GM18951 (cell line): Measurements from ENCODE around the gene MYL10.
"Not testable (repeated sequence)": the region's sequence is repeated elsewhere in the genome, so short reads cannot be mapped to it uniquely, and the experiment has no call there.

Experiments used
- POLR2A ChIP-seq: IDR thresholded peaks from 4 replicates; pipeline ENCODE4 v1.6.1; 2011; ENCODE audit warnings: mild to moderate bottlenecking; ENCODE audit not compliant: insufficient read length, insufficient read depth; ENCODE audit errors: extremely low read depth
- in situ Hi-C: fragments of 300-500 bp; cut with MboI; formaldehyde crosslinking; loops from one replicate; pipeline ENCODE4 v1.12.0; 2022; ENCODE audit warnings: low sequenced_read_pairs, mixed read lengths, inconsistent platforms; ENCODE audit not compliant: unreplicated experiment

Gene MYL10

DNA sequence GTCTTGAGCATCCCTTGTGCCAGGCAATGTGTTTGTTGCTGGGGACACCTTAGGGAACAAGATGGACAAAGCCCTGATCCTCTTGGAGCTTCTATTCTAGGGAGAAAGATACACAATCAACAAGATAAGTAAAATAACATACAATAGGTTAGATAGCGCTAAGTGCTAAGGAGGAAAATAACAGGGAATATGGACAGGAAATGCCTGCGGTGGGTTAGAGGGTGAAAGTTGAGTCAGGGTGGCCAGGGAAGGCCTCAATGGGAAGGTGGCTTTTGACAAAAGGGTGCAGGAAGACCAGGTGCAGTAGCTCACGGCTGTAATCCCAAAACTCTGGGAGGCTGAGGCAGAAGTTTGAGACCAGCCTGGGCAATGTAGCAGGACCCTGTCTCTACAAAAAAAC is 38.3 kb upstream of the MYL10 start:
- in situ Hi-C loops = no loop called here
- TF ChIP-seq POLR2A = no peak

DNA sequence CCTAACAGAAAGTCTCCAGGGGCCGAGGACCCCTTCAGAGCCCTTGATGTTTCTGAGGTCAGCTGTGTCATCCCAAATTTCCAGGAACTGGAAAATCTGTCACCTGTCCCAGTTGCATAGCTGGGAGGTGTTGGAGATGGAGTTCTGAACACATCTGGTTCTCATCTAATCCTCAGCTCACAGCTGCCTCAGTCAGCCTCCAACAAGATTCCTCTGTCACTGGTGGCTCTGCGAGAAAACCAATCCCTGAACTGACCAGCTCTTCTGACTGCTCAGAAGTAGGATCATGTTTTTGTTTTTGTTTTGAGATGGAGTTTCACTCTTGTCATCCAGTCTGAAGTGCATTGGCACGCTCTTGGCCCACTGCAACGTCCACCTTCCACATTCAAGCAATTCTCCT is 37.6 kb upstream of the MYL10 start:
- TF ChIP-seq POLR2A = no peak
- in situ Hi-C loops = no loop called here

DNA sequence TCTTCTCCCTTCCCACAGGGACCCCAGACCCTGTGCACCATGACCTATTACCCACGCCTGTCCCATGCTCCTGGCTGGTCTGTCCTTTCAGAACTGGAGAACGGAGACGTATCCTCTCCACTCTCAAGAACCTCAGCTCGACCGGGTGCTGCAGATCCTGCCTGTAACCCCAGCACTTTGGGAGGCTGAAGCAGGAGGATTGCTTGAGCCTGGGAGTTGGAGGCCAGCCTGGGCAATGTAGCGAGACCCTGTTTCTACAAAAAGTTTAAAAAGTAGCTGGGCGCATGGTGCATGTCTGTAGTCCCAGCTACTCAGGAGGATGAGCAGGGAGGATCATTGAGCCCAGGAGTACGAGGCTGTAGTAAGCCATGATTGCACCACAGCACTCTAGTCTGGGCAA is 37.2 kb upstream of the MYL10 start:
- in situ Hi-C loops = no loop called here
- TF ChIP-seq POLR2A = no peak

DNA sequence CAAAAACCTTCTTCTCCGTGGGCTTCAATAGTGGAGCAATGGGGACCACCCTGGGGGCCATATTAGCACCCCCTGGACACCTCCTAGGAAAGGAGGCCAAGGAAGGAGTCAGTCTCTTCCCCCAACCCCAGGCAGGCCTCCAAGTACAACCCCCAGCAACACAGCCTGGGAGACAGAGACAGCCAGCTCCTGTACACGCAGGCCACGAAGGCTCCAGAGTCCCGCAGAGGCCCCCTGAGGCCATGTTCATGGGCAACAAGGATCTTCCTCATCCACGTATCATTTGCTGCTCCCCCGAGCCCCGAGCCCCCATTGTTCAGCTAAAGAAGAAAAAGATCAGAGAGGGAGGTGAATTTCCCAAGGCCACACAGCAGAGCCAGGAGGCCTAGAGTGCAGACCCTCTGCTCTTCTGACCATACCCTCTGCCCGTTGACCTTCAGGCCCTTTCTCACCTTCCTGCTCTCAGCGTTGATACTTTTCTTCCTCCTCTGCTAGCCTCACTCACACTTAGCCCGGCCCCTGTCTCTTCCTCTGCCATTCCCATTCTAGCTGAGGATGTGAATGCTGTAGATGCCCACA is 35.9 kb upstream of the MYL10 start:
- no peak for TF ChIP-seq POLR2A
- in situ Hi-C loops = no loop called here

DNA sequence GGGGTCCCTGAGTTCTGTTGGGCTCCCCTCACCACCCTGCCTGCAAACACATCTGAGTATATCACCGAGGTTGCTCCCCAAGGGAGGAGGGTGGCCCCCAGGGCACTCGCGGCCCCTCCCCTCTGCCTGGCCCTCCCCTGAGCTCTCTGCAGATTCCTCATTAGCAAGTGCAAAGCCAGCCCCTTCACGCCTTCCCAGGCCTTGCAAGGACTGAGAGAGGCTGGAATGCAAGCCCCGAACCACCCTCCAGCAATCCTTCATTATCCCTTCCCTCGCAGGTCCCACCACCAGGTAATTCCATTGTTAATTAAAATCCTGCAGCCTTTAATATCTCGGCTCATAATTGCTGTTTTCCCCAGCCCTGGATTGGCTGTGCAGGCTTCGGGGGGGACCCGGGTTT is 35.3 kb upstream of the MYL10 start:
- in situ Hi-C loops = no loop called here
- no peak for TF ChIP-seq POLR2A

DNA sequence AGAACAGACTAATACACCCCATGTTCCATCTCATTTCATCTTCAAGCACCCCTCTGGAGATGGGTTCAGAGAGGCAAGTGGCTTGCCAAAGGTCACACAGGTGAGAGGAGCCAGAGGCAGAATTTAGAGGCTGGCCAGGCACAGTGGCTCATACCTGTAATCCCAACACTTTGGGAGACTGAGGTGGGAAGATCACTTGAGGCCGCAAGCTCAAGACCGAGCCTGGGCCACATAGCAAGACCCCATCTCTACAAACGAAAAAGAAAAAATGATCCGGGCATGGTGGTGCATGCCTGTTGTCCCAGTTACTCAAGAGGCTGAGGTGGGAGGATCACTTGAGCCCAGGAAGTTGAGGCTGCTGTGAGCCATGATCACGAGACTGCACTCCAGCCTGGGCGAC is 34.7 kb upstream of the MYL10 start:
- in situ Hi-C loops = no loop called here
- no peak for TF ChIP-seq POLR2A

DNA sequence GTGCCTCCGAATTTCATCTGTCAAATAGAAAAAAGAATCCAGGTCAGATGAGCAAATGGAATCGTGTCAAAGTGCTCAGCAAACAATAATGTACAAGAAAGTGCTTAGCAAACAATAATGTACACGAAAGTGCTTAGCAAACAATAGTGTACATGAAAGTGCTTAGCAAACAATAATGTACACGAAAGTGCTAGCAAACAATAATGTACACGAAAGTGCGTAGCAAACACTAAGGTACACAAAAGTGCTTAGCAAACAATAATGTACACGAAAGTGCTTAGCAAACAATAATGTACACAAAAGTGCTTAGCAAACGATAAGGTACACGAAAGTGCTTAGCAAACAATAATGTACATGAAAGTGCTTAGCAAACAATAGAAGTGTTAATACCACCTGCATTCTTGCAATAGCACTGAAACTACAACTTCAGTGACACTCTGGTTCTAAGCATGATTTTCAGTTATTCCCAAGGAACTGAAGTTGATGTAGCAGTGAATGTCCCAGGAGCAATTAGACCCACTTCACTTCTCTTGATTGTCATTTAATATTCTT is 33.4 kb upstream of the MYL10 start:
- in situ Hi-C loops = no loop called here

DNA sequence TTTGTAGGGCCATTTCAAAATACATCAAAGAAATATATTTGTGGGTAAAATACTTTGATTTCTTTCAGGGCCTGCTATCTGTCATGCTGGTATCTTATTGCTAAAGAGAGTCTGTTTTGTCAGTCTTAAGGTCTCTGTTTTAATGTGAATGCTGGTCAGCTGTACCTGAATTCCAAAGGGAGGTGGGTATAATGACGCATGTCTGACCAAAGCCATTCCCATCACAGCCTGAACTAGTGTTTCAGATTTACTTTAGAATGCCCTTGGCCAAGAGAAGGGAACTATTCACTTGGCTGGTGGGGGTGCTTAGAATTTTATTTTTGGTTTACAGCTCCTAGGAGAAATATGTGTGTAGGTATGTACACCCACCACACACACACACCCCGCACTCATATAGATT is 30.6 kb upstream of the MYL10 start:
- in situ Hi-C loops = no loop called here
- no peak for TF ChIP-seq POLR2A

More for the DNA sequence above, 33.4 kb upstream of the MYL10 start:
- TF ChIP-seq POLR2A = no peak

DNA sequence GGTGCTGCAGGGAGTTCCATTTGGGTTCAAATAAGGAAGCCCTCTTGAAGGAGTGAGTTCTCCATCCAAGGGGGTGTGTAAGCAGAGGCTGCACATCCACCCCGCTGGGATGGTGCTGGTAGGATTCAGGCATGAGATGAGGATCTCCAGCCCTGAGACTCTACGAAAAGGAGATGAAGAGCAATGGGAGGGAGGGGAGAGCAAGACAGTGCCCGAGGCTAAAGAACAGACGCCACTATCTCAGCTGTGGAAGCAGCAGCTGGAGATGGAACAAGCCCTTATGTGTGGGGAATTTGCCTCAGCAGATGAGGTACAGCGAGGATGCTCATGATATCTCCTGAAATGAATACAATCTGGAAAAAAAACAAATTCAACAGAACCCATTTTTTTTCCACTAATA is 28.1 kb upstream of the MYL10 start:
- in situ Hi-C loops = no loop called here
- no peak for TF ChIP-seq POLR2A

DNA sequence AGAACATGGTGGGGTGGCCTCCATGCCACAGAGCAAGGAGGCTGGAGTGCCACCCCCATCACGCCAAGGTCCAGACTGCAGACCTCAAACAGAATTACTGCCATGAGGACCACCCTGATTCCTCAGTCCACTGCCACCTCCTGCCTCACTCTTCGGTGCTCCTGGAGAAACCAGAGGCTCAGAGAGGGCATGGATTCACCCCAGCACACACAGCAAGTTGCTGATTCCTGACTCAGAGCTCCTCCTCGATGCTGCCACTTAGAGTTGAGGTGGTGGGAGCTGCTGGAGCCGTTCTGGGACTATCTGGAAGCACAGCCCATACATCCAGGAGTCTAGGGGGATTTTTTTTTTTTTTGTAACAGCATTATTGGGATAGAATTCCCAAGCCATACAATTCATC is 22.0 kb upstream of the MYL10 start:
- in situ Hi-C loops = no loop called here
- no peak for TF ChIP-seq POLR2A

DNA sequence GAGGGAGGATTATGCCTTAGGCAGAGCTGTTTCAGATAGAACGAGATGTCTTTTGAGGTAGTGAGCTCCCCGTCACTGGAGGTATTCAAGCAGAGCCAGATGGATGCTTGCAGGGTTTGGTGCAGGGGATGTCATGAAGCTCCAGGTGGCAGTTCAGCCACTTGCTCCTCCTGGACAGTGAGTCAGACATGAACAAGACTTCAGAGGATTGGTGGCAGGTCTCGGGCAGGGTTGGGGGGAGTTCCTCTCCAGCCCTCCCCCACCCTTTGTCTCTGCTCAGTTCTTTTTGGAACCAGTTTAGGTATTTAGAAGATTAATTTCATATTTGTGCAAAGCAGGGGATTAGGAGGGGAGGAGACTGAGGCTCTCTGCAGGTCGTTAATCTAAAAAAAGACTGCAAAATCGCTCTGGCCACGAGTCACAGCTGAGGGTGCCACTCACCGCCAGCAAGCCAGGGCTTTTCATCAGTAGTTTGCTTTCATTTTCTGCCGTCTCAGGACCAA is 21.5 kb upstream of the MYL10 start:
- in situ Hi-C loops = no loop called here
- TF ChIP-seq POLR2A = no peak

DNA sequence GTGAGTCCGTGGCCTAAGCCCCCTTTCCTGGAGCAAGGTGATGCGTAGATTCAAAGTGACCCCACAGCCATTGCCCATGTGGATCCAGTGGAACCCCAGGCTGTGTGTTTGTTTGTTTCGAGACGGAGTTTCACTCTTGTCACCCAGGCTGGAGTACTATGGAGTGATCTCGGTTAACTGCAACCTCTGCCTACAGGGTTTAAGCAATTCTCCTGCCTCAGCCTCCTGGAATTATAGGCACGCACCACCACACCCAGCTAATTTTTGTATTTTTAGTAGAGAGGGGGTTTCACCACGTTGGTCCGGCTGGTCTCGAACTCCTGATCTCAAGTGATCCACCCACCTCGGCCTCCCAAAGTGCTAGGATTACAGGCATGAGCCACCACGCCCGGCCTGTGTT is 18.8 kb upstream of the MYL10 start:
- in situ Hi-C loops = not testable (repeated sequence)

DNA sequence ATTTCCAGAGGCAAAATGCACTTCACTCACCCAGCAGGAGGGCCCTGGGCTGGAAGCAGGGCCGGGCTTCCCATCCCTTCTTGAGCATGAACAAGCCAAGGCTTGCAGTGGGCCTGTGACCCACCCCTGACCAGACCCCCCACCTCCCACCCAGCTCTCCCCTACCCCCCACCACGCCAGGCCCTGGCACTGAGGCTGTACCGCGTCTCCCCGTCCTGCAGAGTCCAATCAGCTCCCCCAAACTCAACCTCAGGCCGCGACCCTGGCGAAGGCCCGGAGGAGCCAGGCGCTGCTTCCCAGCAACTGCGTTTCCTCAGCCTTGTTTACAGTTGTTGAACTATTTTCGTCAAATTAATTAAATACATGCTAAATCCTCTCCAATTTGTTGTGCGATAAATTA is 16.9 kb upstream of the MYL10 start:
- in situ Hi-C loops = no loop called here
- TF ChIP-seq POLR2A = no peak

DNA sequence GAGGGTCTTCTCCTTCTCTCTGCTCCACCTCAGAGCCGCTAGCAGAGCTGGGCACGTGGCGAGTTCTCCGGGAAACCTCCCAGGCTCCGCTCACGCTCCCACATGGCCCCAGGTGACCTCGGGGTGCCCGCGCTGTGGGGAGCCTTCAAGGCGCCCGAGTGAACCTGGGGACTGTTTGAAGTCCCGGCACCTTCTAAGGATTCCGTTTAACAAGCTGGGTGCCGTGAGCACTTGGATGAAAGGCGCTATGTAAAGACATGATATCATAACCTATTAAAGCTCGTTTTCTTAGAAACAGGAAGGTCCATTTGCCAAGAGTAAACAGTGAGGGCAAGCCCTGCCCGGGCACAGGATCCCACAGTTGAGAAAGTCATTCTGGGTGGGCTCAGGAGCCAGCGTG is 15.8 kb upstream of the MYL10 start:
- TF ChIP-seq POLR2A = no peak
- in situ Hi-C loops = no loop called here

DNA sequence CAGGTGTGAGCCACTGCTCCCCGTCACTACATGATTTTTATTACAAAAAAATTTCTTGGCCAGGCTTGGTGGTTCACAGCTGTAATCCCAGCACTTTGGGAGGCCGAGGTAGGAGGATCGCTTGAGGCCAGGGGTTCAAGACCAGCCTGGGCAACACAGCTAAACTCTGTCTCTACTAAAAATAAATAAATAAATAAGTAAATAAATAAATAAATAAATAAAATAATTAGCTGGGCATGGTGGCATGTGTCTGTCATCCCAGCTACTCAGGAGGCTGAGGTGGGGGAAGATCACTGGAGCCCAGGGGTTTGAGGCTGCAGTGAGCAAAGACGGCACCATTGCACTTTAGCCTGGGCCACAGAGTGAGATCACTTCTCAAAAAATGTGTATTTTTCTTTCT is 10.0 kb upstream of the MYL10 start:
- in situ Hi-C loops = not testable (repeated sequence)
